IMR-90 (cell line): ENCODE data around the gene PANK4. TPM values are rescaled to one million over a fixed set of nuclear protein-coding genes. Genes with fewer than 3 reads are reported as not detected.

Source experiments
- ATAC-seq: fragments of 200-7000 bp; cut with Tn5 transposase; 2 replicates; pipeline ENCODE4 v1.9.1; 2020; ENCODE audit warnings: low read depth, mild to moderate bottlenecking, moderate library complexity
- BruUV-seq: library from RNA; stranded (reverse); fragments of 400-500 nt; replicated peaks from 2 replicates; lab custom pipeline; 2021; lab: Mats Ljungman, UMichigan
- CTCF ChIA-PET: fragments of 300-600 bp; formaldehyde crosslinking; extraction: SDS; loops from one replicate; lab custom pipeline; 2021; ENCODE audit warnings: antibody characterized with exemption; lab: Yijun Ruan, JAX
- POLR2A ChIA-PET: fragments of 300-600 bp; sonication (Branson Sonifier 250); formaldehyde crosslinking; loops from one replicate; lab custom pipeline; 2022; ENCODE audit warnings: antibody characterized with exemption; ENCODE audit not compliant: unreplicated experiment; lab: Charles Lee
- DNase-seq: peaks from one replicate; pipeline ENCODE4 v3.0.0; 2013
- H2AFZ ChIP-seq: replicated peaks from 2 replicates; pipeline ENCODE3; 2013; ENCODE audit warnings: low read length, mild to moderate bottlenecking; ENCODE audit not compliant: poor library complexity
- H2AK5ac ChIP-seq: 2 replicates; pipeline ENCODE4 v1.6.1; 2013; ENCODE audit warnings: low read depth, low read length, inconsistent platforms
- H2AK9ac ChIP-seq: replicated peaks from 2 replicates; pipeline ENCODE3; 2013; ENCODE audit warnings: mild to moderate bottlenecking, low read depth, low read length, moderate library complexity; ENCODE audit not compliant: poor library complexity
- H2BK120ac ChIP-seq: 2 replicates; pipeline ENCODE4 v1.6.1; 2013; ENCODE audit warnings: low read depth, low read length, inconsistent platforms
- H2BK15ac ChIP-seq: 3 replicates; pipeline ENCODE4 v1.6.1; 2013; ENCODE audit warnings: low read depth, low read length, inconsistent platforms
- H2BK20ac ChIP-seq: 2 replicates; pipeline ENCODE4 v1.6.1; 2013; ENCODE audit warnings: low read depth, mild to moderate bottlenecking, inconsistent platforms, low read length, moderate library complexity
- H2BK5ac ChIP-seq: 2 replicates; pipeline ENCODE4 v1.6.1; 2013; ENCODE audit warnings: mild to moderate bottlenecking, low read depth, low read length, inconsistent platforms; ENCODE audit not compliant: poor library complexity, severe bottlenecking
- H3K14ac ChIP-seq: replicated peaks from 2 replicates; pipeline ENCODE4 v1.6.1; 2013; ENCODE audit warnings: low read depth, low read length, inconsistent platforms
- H3K18ac ChIP-seq: 2 replicates; pipeline ENCODE4 v1.6.1; 2013; ENCODE audit warnings: low read depth, low read length, control low read depth
- H3K23ac ChIP-seq: 2 replicates; pipeline ENCODE4 v1.6.1; 2013; ENCODE audit warnings: low read depth, low read length, inconsistent platforms
- H3K27ac ChIP-seq: 2 replicates; pipeline ENCODE4 v1.5.1; 2013; ENCODE audit warnings: mild to moderate bottlenecking, control low read depth, low read length; ENCODE audit not compliant: insufficient read depth
- H3K27me3 ChIP-seq: 2 replicates; pipeline ENCODE4 v1.6.1; 2013; ENCODE audit warnings: low read length; ENCODE audit not compliant: control insufficient read depth, insufficient read depth
- H3K36me3 ChIP-seq: 2 replicates; pipeline ENCODE4 v1.6.1; 2013; ENCODE audit warnings: low read length, mixed read lengths; ENCODE audit not compliant: control insufficient read depth, insufficient read depth
- H3K4ac ChIP-seq: 2 replicates; pipeline ENCODE4 v1.6.1; 2013; ENCODE audit warnings: low read depth, low read length, inconsistent platforms
- H3K4me1 ChIP-seq: 2 replicates; pipeline ENCODE4 v1.6.1; 2013; ENCODE audit warnings: low read length, mixed read lengths; ENCODE audit not compliant: control insufficient read depth, insufficient read depth
- H3K4me2 ChIP-seq: 2 replicates; pipeline ENCODE4 v1.6.1; 2013; ENCODE audit warnings: low read depth, mild to moderate bottlenecking, control low read depth, low read length, moderate library complexity
- H3K4me3 ChIP-seq: 2 replicates; pipeline ENCODE4 v1.5.1; 2013; ENCODE audit warnings: low read depth, mild to moderate bottlenecking, control low read depth, low read length, moderate library complexity; ENCODE audit not compliant: insufficient read depth
- H3K56ac ChIP-seq: 2 replicates; pipeline ENCODE4 v1.6.1; 2013; ENCODE audit warnings: low read length, inconsistent platforms; ENCODE audit not compliant: insufficient read depth; ENCODE audit errors: extremely low read depth
- H3K79me1 ChIP-seq, 2 experiments: 2 replicates each; pipeline ENCODE4 v1.6.1; 2013; ENCODE audit warnings: low read length in 2 of 2, inconsistent platforms in 1 of 2, low read depth in 1 of 2
- H3K9ac ChIP-seq: 2 replicates; pipeline ENCODE4 v1.6.1; 2013; ENCODE audit warnings: low read depth, low read length, control low read depth
- H3K9me1 ChIP-seq: 2 replicates; pipeline ENCODE4 v1.6.1; 2013; ENCODE audit warnings: low read length, inconsistent platforms; ENCODE audit not compliant: insufficient read depth
- H3K9me3 ChIP-seq: 2 replicates; pipeline ENCODE4 v1.6.1; 2013; ENCODE audit warnings: low read length; ENCODE audit not compliant: control insufficient read depth, insufficient read depth
- H4K20me1 ChIP-seq: 2 replicates; pipeline ENCODE4 v1.6.1; 2013; ENCODE audit warnings: low read length, inconsistent platforms; ENCODE audit not compliant: insufficient read depth
- H4K5ac ChIP-seq: 2 replicates; pipeline ENCODE4 v1.6.1; 2013; ENCODE audit warnings: mild to moderate bottlenecking, low read depth, low read length, control low read depth
- H4K8ac ChIP-seq, 2 experiments: 2 replicates each; pipeline ENCODE4 v1.6.1; 2013; ENCODE audit warnings: low read depth in 2 of 2, low read length in 2 of 2, control low read depth in 1 of 2, inconsistent platforms in 1 of 2
- H4K91ac ChIP-seq: 2 replicates; pipeline ENCODE4 v1.6.1; 2013; ENCODE audit warnings: low read depth, low read length, inconsistent platforms; ENCODE audit not compliant: insufficient read depth
- CEBPB ChIP-seq: IDR thresholded peaks from 2 replicates; pipeline ENCODE4 v1.6.1; 2012; ENCODE audit warnings: low read depth, low read length, improper control_type of control experiment
- CHD1 ChIP-seq: IDR thresholded peaks from 2 replicates; pipeline ENCODE4 v1.6.1; 2012; ENCODE audit warnings: low read depth, low read length, improper control_type of control experiment
- ELK1 ChIP-seq: fragments of 150-350 bp; IDR thresholded peaks from 2 replicates; pipeline ENCODE4 v1.6.1; 2016; ENCODE audit warnings: low read depth, mild to moderate bottlenecking, low read length, moderate library complexity, borderline replicate concordance
- FOS ChIP-seq: fragments of 150-350 bp; IDR thresholded peaks from 2 replicates; pipeline ENCODE4 v1.6.1; 2016; ENCODE audit warnings: low read depth, low read length
- MAFK ChIP-seq: IDR thresholded peaks from 2 replicates; pipeline ENCODE4 v1.6.1; 2012; ENCODE audit warnings: low read depth, low read length, improper control_type of control experiment
- MAZ ChIP-seq: IDR thresholded peaks from 2 replicates; pipeline ENCODE4 v1.6.1; 2012; ENCODE audit warnings: low read depth, mild to moderate bottlenecking, low read length, improper control_type of control experiment, moderate library complexity, borderline replicate concordance
- MXI1 ChIP-seq: IDR thresholded peaks from 2 replicates; pipeline ENCODE4 v1.6.1; 2012; ENCODE audit warnings: low read depth, mild to moderate bottlenecking, low read length, moderate library complexity, borderline replicate concordance
- NFE2L2 ChIP-seq: fragments of 150-350 bp; IDR thresholded peaks from 2 replicates; pipeline ENCODE4 v1.6.1; 2016; ENCODE audit warnings: low read depth, mild to moderate bottlenecking, low read length
- POLR2A ChIP-seq: IDR thresholded peaks from 2 replicates; pipeline ENCODE4 v1.6.1; 2012; ENCODE audit warnings: mild to moderate bottlenecking, low read depth, low read length
- RAD21 ChIP-seq: IDR thresholded peaks from 2 replicates; pipeline ENCODE4 v1.6.1; 2012; ENCODE audit warnings: low read length, improper control_type of control experiment
- RCOR1 ChIP-seq: IDR thresholded peaks from 2 replicates; pipeline ENCODE4 v1.6.1; 2012; ENCODE audit warnings: mild to moderate bottlenecking, low read length, improper control_type of control experiment; ENCODE audit not compliant: insufficient replicate concordance
- RFX5 ChIP-seq: IDR thresholded peaks from 2 replicates; pipeline ENCODE4 v1.8.0; 2012; ENCODE audit warnings: low read depth, mild to moderate bottlenecking, low read length, moderate library complexity
- SMC3 ChIP-seq: fragments of 150-350 bp; IDR thresholded peaks from 2 replicates; pipeline ENCODE4 v1.6.1; 2016; ENCODE audit warnings: low read depth, mild to moderate bottlenecking, antibody characterized with exemption, low read length, moderate library complexity
- USF2 ChIP-seq: fragments of 150-350 bp; IDR thresholded peaks from 2 replicates; pipeline ENCODE4 v1.6.1; 2017; ENCODE audit warnings: mild to moderate bottlenecking, antibody characterized with exemption, low read length, low read depth
- WGBS, 2 experiments: methylation state at CpG; one replicate each; pipeline versions ENCODE4 v1.1.5 to v1.1.7; 2013; ENCODE audit warnings: missing lambda C conversion rate in 2 of 2; ENCODE audit not compliant: insufficient read length in 1 of 2; ENCODE audit errors: extremely low coverage in 2 of 2; 5-methylcytosine and 5-hydroxymethylcytosine counted together
- dilution Hi-C: fragments of 300-500 bp; cut with HindIII; formaldehyde crosslinking; loops from one replicate; pipeline ENCODE4 v1.14.3; 2018; ENCODE audit warnings: low sequenced_read_pairs; ENCODE audit not compliant: unreplicated experiment
- in situ Hi-C: fragments of 300-500 bp; cut with MboI; formaldehyde crosslinking; loops from 3 replicates; pipeline ENCODE4 v1.14.3; 2019; ENCODE audit warnings: low sequenced_read_pairs, inconsistent platforms, mixed read lengths
- intact Hi-C: fragments of 100-400 bp; cut with micrococcal nuclease; formaldehyde crosslinking; loops from 2 replicates; pipeline ENCODE4 v1.10.0; 2022
- polyA plus RNA-seq, 3 experiments: library from polyadenylated mRNA; depleted of rRNA; stranded (reverse); fragments of >200 nt; gene quantifications; 2 replicates each; pipeline ENCODE4 v1.2.3, GENCODE V29; 2012; ENCODE audit warnings: low replicate concordance in 1 of 3
- total RNA-seq: library from RNA; depleted of rRNA; stranded (reverse); fragments of >200 nt; gene quantifications from 2 replicates; pipeline ENCODE4 v1.2.3, GENCODE V29; 2012

The PANK4 gene
- total and polyA plus RNA-seq, 2 of the 4 experiments (the other 2 are of a cell fraction): 14.0 to 18.5 TPM

- DNase-seq: no peak
- intact Hi-C loops (no loop called here), dilution Hi-C loops (no loop called here), in situ Hi-C loops (no loop called here)
- Histone ChIP-seq H3K4me2 (no peak overlapping the region), H4K5ac (no peak overlapping the region), H3K27ac (no peak overlapping the region), H3K14ac (no peak overlapping the region), H2AFZ (no peak overlapping the region), H3K9me1 (no peaks in the 10 kb centered on the region), H3K4me3 (no peak overlapping the region), H2AK9ac (no peak overlapping the region), H4K91ac (no peak overlapping the region), H3K9me3 (peaks cover 3% of the 10 kb centered on the region), H3K4me1 (no peaks in the 10 kb centered on the region), H3K9ac (no peak overlapping the region), H4K8ac (no peak overlapping the region), H3K27me3 (peaks cover 28% of the 10 kb centered on the region), H3K23ac (no peak overlapping the region), H3K36me3 (no peaks in the 10 kb centered on the region), H3K18ac (no peak overlapping the region), H2BK15ac (no peak overlapping the region), H3K56ac (no peak overlapping the region), H2BK5ac (no peak overlapping the region), H4K20me1 (no peaks in the 10 kb centered on the region), H2BK120ac (no peak overlapping the region), H3K4ac (no peak overlapping the region), H2BK20ac (no peak overlapping the region), H2AK5ac (no peak overlapping the region), H3K79me1 (no peaks in the 10 kb centered on the region)
- TF ChIP-seq CHD1 (no peak), MAFK (no peak), RCOR1 (no peak), CEBPB (no peak), MAZ (no peak), MXI1 (no peak), USF2 (no peak), ELK1 (no peak), FOS (no peak), SMC3 (no peak), POLR2A (no peak), RAD21 (no peak), NFE2L2 (no peak), RFX5 (no peak)
- no TSS peak for BruUV-seq
- CTCF ChIA-PET: no interaction called here
- POLR2A ChIA-PET: no interaction called here
- WGBS, 2 experiments: no CpG with 5 or more reads among the region's 8 CpGs
- ATAC-seq: no peak
Observed at GRCh38 chr1:2573250-2573920, 47.0 kb upstream of the PANK4 start.
